Skeletal muscle tissue (tissue), 4 donors: ENCODE data around the gene LCN10. TPM values are rescaled to one million over a fixed set of nuclear protein-coding genes. Genes with fewer than 3 reads are reported as not detected.

ENCODE experiments used
- H3K27ac ChIP-seq: one replicate; pipeline ENCODE4 v1.7.0; 2013; ENCODE audit warnings: mild to moderate bottlenecking, low read depth, low read length, inconsistent platforms
- H3K27me3 ChIP-seq, 3 donors: one replicate each; pipeline ENCODE4 v1.7.0; 2013; ENCODE audit warnings: low read length in 3 of 3; ENCODE audit not compliant: control insufficient read depth in 3 of 3, insufficient read depth in 3 of 3
- H3K36me3 ChIP-seq, 3 donors: one replicate each; pipeline ENCODE4 v1.7.0; 2013; ENCODE audit warnings: low read length in 3 of 3; ENCODE audit not compliant: control insufficient read depth in 3 of 3, insufficient read depth in 3 of 3
- H3K4me1 ChIP-seq, 3 donors: one replicate each; pipeline ENCODE4 v1.7.0; 2013; ENCODE audit warnings: low read length in 3 of 3, mild to moderate bottlenecking in 3 of 3; ENCODE audit not compliant: control insufficient read depth in 3 of 3, insufficient read depth in 3 of 3
- H3K4me3 ChIP-seq, 3 donors: one replicate each; pipeline ENCODE4 v1.7.0; 2013; ENCODE audit warnings: low read length in 3 of 3
- H3K9ac ChIP-seq, 3 donors: one replicate each; pipeline ENCODE4 v1.7.0; 2013; ENCODE audit warnings: low read length in 3 of 3, mild to moderate bottlenecking in 3 of 3, moderate library complexity in 2 of 3, low read depth in 1 of 3
- H3K9me3 ChIP-seq, 3 donors: one replicate each; pipeline ENCODE4 v1.7.0; 2013; ENCODE audit warnings: low read length in 3 of 3; ENCODE audit not compliant: control insufficient read depth in 3 of 3
- total RNA-seq: library from RNA; depleted of rRNA; stranded (reverse); fragments of >200 nt; gene quantifications from one replicate; pipeline ENCODE4 v1.2.3, GENCODE V29; 2014
- donor health status: Osteomylitis.

Gene LCN10
- total RNA-seq, 1 donor from 2014 or later = 2.1 TPM

- Histone ChIP-seq H3K4me1 (peaks cover 3 to 15% (median 11%) of the 10 kb centered on the region in 3 donors), H3K9ac (no peak overlapping the region), H3K9me3 (no peaks in the 10 kb centered on the region), H3K4me3 (no peak overlapping the region), H3K27ac (no peak overlapping the region), H3K27me3 (peaks cover 39 to 51% (median 47%) of the 10 kb centered on the region in 3 donors), H3K36me3 (no peaks in the 10 kb centered on the region)
Observed at GRCh38 chr9:136740971-136741882, 1.5 kb downstream of the LCN10 start.

- Histone ChIP-seq H3K27me3 (peaks cover 39 to 51% (median 47%) of the 10 kb centered on the region in 3 donors), H3K9ac (no peak overlapping the region), H3K4me1 (peaks cover 3 to 15% (median 11%) of the 10 kb centered on the region in 3 donors), H3K27ac (no peak overlapping the region), H3K4me3 (no peak overlapping the region), H3K9me3 (no peaks in the 10 kb centered on the region), H3K36me3 (no peaks in the 10 kb centered on the region)
Observed at GRCh38 chr9:136740491-136740890, 2.2 kb downstream of the LCN10 start.

GRCh38 chr9:136740069-136740468, 2.7 kb downstream of the LCN10 start:
- H3K27ac ChIP-seq = no peak overlapping the region
- no peaks in the 10 kb centered on the region for H3K9me3 ChIP-seq
- no peak overlapping the region for H3K4me3 ChIP-seq
- H3K4me1 ChIP-seq = peaks cover 3 to 15% (median 11%) of the 10 kb centered on the region in 3 donors
- H3K36me3 ChIP-seq = no peaks in the 10 kb centered on the region
- H3K27me3 ChIP-seq = peaks cover 39 to 51% (median 47%) of the 10 kb centered on the region in 3 donors
- H3K9ac ChIP-seq = no peak overlapping the region

- Histone ChIP-seq H3K9me3 (no peaks in the 10 kb centered on the region), H3K4me3 (no peak overlapping the region), H3K9ac (no peak overlapping the region), H3K4me1 (peaks cover 3 to 15% (median 11%) of the 10 kb centered on the region in 3 donors), H3K36me3 (no peaks in the 10 kb centered on the region), H3K27me3 (peaks cover 39 to 51% (median 47%) of the 10 kb centered on the region in 3 donors), H3K27ac (no peak overlapping the region)
Observed at GRCh38 chr9:136739509-136739908, 3.2 kb downstream of the LCN10 start.

- Histone ChIP-seq H3K36me3 (no peaks in the 10 kb centered on the region), H3K4me1 (peaks cover 3 to 15% (median 11%) of the 10 kb centered on the region in 3 donors), H3K27me3 (peaks cover 39 to 49% (median 41%) of the 10 kb centered on the region in 3 donors), H3K9me3 (no peaks in the 10 kb centered on the region), H3K27ac (no peak overlapping the region), H3K4me3 (no peak overlapping the region), H3K9ac (no peak overlapping the region)
Observed at GRCh38 chr9:136738960-136739359, 3.8 kb downstream of the LCN10 start.

- H3K36me3 ChIP-seq = no peaks in the 10 kb centered on the region
- H3K4me1 ChIP-seq = peaks cover under 1 to 2% (median 2%) of the 10 kb centered on the region in 3 donors
- H3K9ac ChIP-seq = no peak overlapping the region
- no peak overlapping the region for H3K27ac ChIP-seq
- H3K27me3 ChIP-seq = peaks cover 11 to 21% (median 16%) of the 10 kb centered on the region in 3 donors
- H3K4me3 ChIP-seq = no peak overlapping the region
- no peaks in the 10 kb centered on the region for H3K9me3 ChIP-seq
Observed at GRCh38 chr9:136735812-136736480, 6.8 kb downstream of the LCN10 start.

- no peak overlapping the region for H3K27ac ChIP-seq
- H3K36me3 ChIP-seq = no peaks in the 10 kb centered on the region
- no peaks in the 10 kb centered on the region for H3K4me1 ChIP-seq
- H3K4me3 ChIP-seq = no peak overlapping the region
- peaks cover 1 to 12% (median 8%) of the 10 kb centered on the region in 3 donors for H3K27me3 ChIP-seq
- no peaks in the 10 kb centered on the region for H3K9me3 ChIP-seq
- no peak overlapping the region for H3K9ac ChIP-seq
Observed at GRCh38 chr9:136734837-136735496, 7.8 kb downstream of the LCN10 start.

- Histone ChIP-seq H3K9ac (no peak overlapping the region), H3K27me3 (no peaks in the 10 kb centered on the region), H3K36me3 (no peaks in the 10 kb centered on the region), H3K9me3 (no peaks in the 10 kb centered on the region), H3K27ac (no peak overlapping the region), H3K4me1 (peaks cover 8 to 9% (median 9%) of the 10 kb centered on the region in 3 donors), H3K4me3 (no peak overlapping the region)
Observed at GRCh38 chr9:136733611-136734010, 9.1 kb downstream of the LCN10 start.

- no peak overlapping the region for H3K4me3 ChIP-seq
- H3K9me3 ChIP-seq = no peaks in the 10 kb centered on the region
- no peaks in the 10 kb centered on the region for H3K36me3 ChIP-seq
- peaks cover 11 to 16% (median 12%) of the 10 kb centered on the region in 3 donors for H3K4me1 ChIP-seq
- H3K9ac ChIP-seq = no peak overlapping the region
- no peak overlapping the region for H3K27ac ChIP-seq
- H3K27me3 ChIP-seq = no peaks in the 10 kb centered on the region
Observed at GRCh38 chr9:136732444-136733178, 10.1 kb downstream of the LCN10 start.
